ENCODE measurements around the gene ZBTB16. TPM values are rescaled to one million over a fixed set of nuclear protein-coding genes. Genes with fewer than 3 reads are reported as not detected.

ZBTB16 gene
- total and polyA plus RNA-seq, 2 of the 4 experiments (the other 2 are of a cell fraction) = not detected

- TF ChIP-seq CTCF (conservative IDR thresholded peaks at IDR 0.05; ENCODE audit: low read depth, low read length) = no peak
These were observed 43.7 kb downstream of the ZBTB16 start (continued) for GRCh38 chr11:114102993-114103896.

GRCh38 chr11:114105611-114106010 is 46.1 kb downstream of the ZBTB16 start:
- ATAC-seq (ENCODE audit: low read depth) (no peak), DNase-seq (no peak)
- no peaks in the 10 kb centered on the region for H3K79me1 ChIP-seq (ENCODE audit: low read depth in 1 of 2, low read length in 2 of 2)
- TF ChIP-seq MXI1 (IDR thresholded peaks at IDR 0.05; ENCODE audit: borderline replicate concordance, low read depth, low read length) = no peak
- TF ChIP-seq FOS (IDR thresholded peaks at IDR 0.05; ENCODE audit: low read depth, low read length) = no peak
- TF ChIP-seq USF2 (IDR thresholded peaks at IDR 0.05; ENCODE audit: low read depth, low read length) = no peak
- TF ChIP-seq POLR2A (IDR thresholded peaks at IDR 0.05; ENCODE audit: low read depth, low read length) = no peak
- no peak for TF ChIP-seq RAD21 (IDR thresholded peaks at IDR 0.05; ENCODE audit: low read length)
- TF ChIP-seq NFE2L2 (IDR thresholded peaks at IDR 0.05; ENCODE audit: low read depth, low read length) = no peak
- no peak for TF ChIP-seq SMC3 (IDR thresholded peaks at IDR 0.05; ENCODE audit: low read depth, low read length)
- TF ChIP-seq CEBPB (IDR thresholded peaks at IDR 0.05; ENCODE audit: low read depth, low read length) = no peak
- H3K9me1 ChIP-seq (ENCODE audit: insufficient read depth, low read length) = no peaks in the 10 kb centered on the region
- no peak overlapping the region for H2AK9ac ChIP-seq (replicated peaks; ENCODE audit: low read depth, low read length, poor library complexity)
- no CpG with 5 or more reads among the region's 3 CpGs for WGBS, 2 experiments (ENCODE audit: extremely low coverage in 2 of 2, insufficient read length in 1 of 2)
- no peak overlapping the region for H4K91ac ChIP-seq (ENCODE audit: insufficient read depth, low read depth, low read length)
- H2AFZ ChIP-seq (replicated peaks; ENCODE audit: low read length, poor library complexity) = no peak overlapping the region
- no peaks in the 10 kb centered on the region for H4K20me1 ChIP-seq (ENCODE audit: insufficient read depth, low read length)
- H3K56ac ChIP-seq (ENCODE audit: extremely low read depth, insufficient read depth, low read length) = no peak overlapping the region
- H3K4ac ChIP-seq (ENCODE audit: low read depth, low read length) = no peak overlapping the region
- H2AK5ac ChIP-seq (ENCODE audit: low read depth, low read length) = no peak overlapping the region
- no peak overlapping the region for H2BK20ac ChIP-seq (ENCODE audit: low read depth, low read length)
- H2BK15ac ChIP-seq (ENCODE audit: low read depth, low read length) = no peak overlapping the region
- ChIA-PET POLR2A (ENCODE audit: unreplicated experiment) (no interaction called here), CTCF (no interaction called here)
- H3K14ac ChIP-seq (replicated peaks; ENCODE audit: low read depth, low read length) = no peak overlapping the region
- intact Hi-C loops (cut with micrococcal nuclease) = no loop called here
- no peak overlapping the region for H2BK5ac ChIP-seq (ENCODE audit: low read depth, low read length, poor library complexity, severe bottlenecking)
- no peaks in the 10 kb centered on the region for H3K9me3 ChIP-seq (ENCODE audit: control insufficient read depth, insufficient read depth, low read length)
- no peak overlapping the region for H3K27ac ChIP-seq (ENCODE audit: insufficient read depth, low read length)
- H3K18ac ChIP-seq (ENCODE audit: low read depth, low read length) = no peak overlapping the region
- dilution Hi-C loops (cut with HindIII; ENCODE audit: low sequenced_read_pairs, unreplicated experiment) = no loop called here
- H3K27me3 ChIP-seq (ENCODE audit: control insufficient read depth, insufficient read depth, low read length) = peaks cover 4% of the 10 kb centered on the region
- H3K9ac ChIP-seq (ENCODE audit: low read depth, low read length) = no peak overlapping the region
- BruUV-seq (replicated peaks) = no TSS peak
- H3K4me1 ChIP-seq (ENCODE audit: control insufficient read depth, insufficient read depth, low read length) = no peaks in the 10 kb centered on the region
- H3K4me3 ChIP-seq (ENCODE audit: insufficient read depth, low read depth, low read length) = no peak overlapping the region
- H4K5ac ChIP-seq (ENCODE audit: low read depth, low read length) = no peak overlapping the region
- H2BK120ac ChIP-seq (ENCODE audit: low read depth, low read length) = no peak overlapping the region
- no peak overlapping the region for H4K8ac ChIP-seq (ENCODE audit: low read depth in 2 of 2, low read length in 2 of 2)
- no peaks in the 10 kb centered on the region for H3K36me3 ChIP-seq (ENCODE audit: control insufficient read depth, insufficient read depth, low read length)
- no peak overlapping the region for H3K23ac ChIP-seq (ENCODE audit: low read depth, low read length)
- in situ Hi-C loops (cut with MboI; ENCODE audit: low sequenced_read_pairs) = no loop called here
- H3K4me2 ChIP-seq (ENCODE audit: low read depth, low read length) = no peak overlapping the region

Data from IMR-90 (cell line).